ENCODE data around the gene COL4A2. TPM values are rescaled to one million over a fixed set of nuclear protein-coding genes. Genes with fewer than 3 reads are reported as not detected.

Gene COL4A2
- total and polyA plus RNA-seq, 2 donors (not counting 1 experiment from before 2014, with no cell fraction given) = 0.17 TPM; not detected in 1

DNA sequence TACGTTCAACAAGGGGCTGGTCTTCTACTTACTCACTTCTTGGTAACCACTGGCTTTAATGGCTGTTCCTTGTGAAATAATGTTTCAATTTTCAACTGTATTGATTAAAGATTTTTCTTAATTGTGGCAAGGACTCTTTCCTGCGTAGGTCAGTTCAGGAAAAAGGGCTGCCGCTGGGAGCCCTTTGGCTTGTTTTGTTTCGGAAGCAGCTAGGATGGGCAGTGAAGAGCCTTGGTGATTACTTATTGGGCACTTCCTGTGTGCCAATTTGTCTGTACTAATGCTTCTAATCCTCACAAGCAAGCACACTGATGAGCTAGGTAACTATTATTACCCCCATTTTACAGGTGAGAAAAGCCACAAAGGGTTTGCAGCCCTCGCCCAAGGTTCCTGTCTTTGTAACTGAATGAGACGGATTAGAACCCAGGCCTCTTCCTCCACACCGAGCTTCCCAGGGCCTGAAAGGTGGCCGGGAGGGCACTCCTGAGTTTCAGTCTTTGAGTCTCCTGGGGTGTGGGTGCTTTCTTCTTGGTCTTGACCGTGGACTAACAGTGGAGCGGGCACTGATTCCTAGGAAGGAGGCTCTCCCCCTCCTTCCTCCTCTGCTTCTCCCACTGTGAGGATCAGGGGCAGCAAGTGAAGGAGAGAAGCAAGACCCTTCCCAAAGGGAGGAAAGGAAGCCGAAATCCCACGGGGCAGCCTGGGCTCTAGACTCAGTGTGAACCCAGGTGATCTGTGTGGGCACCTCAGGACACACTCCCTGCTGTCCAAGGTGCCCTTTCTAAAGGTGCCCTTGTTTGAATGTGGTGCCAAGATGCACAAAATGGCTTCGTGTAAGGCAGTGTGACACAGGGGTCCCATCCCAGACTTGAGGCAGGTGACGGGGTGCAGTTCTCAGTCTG lies 3.7 kb downstream of the COL4A2 start:
- Histone ChIP-seq H3K9me3 (ENCODE audit: control extremely low read depth in 1 of 3, control insufficient read depth in 2 of 3, insufficient read depth in 1 of 3, low read length in 2 of 3) (peaks cover 0 to 7% (median 0%) of the 10 kb centered on the region in 3 donors), H3K4me1 (ENCODE audit: control insufficient read depth in 2 of 2, insufficient read depth in 2 of 2, low read length in 2 of 2) (no peaks in the 10 kb centered on the region), H3K36me3 (replicated peaks in 1 of 2; ENCODE audit: control extremely low read depth in 1 of 2, control insufficient read depth in 1 of 2, extremely low read depth in 1 of 2, insufficient read depth in 2 of 2, low read length in 1 of 2) (no peaks in the 10 kb centered on the region), H3K4me3 (ENCODE audit: control extremely low read depth in 1 of 5, extremely low read depth in 1 of 5, insufficient read depth in 1 of 5, low read depth in 2 of 5, low read length in 4 of 5) (no peak overlapping the region), H3K4me2 (replicated peaks; ENCODE audit: low read depth, low read length, poor library complexity, severe bottlenecking) (no peak overlapping the region), H3K9ac (ENCODE audit: low read length) (no peak overlapping the region), H2AFZ (ENCODE audit: insufficient read depth, low read depth, low read length, poor library complexity, severe bottlenecking) (no peak overlapping the region), H3K27ac (ENCODE audit: low read length in 2 of 2) (no peak overlapping the region), H4K20me1 (ENCODE audit: control insufficient read depth, insufficient read depth, low read length, poor library complexity, severe bottlenecking) (no peaks in the 10 kb centered on the region), H3K79me2 (ENCODE audit: control insufficient read depth, insufficient read depth, low read length) (no peaks in the 10 kb centered on the region), H3K27me3 (replicated peaks in 1 of 4; ENCODE audit: control extremely low read depth in 1 of 4, control insufficient read depth in 3 of 4, insufficient read depth in 4 of 4, low read length in 3 of 4) (peaks cover 0 to 51% (median 8%) of the 10 kb centered on the region in 4 experiments)
- ChIA-PET POLR2A (no interaction called here), CTCF (no interaction called here)
- DNase-seq = no peak
- intact Hi-C loops (cut with micrococcal nuclease) = no loop called here
- Mint-ChIP-seq H3K27ac (no peak overlapping the region), H3K27me3 (peaks cover 54% of the 10 kb centered on the region), H3K9me3 (ENCODE audit: insufficient read depth) (no peaks in the 10 kb centered on the region), H3K4me3 (no peak overlapping the region), H3K4me1 (no peaks in the 10 kb centered on the region)
- WGBS (ENCODE audit: insufficient coverage) = 64% methylated on average over 7 of the region's 14 CpGs
- TF ChIP-seq, protein P1, sequence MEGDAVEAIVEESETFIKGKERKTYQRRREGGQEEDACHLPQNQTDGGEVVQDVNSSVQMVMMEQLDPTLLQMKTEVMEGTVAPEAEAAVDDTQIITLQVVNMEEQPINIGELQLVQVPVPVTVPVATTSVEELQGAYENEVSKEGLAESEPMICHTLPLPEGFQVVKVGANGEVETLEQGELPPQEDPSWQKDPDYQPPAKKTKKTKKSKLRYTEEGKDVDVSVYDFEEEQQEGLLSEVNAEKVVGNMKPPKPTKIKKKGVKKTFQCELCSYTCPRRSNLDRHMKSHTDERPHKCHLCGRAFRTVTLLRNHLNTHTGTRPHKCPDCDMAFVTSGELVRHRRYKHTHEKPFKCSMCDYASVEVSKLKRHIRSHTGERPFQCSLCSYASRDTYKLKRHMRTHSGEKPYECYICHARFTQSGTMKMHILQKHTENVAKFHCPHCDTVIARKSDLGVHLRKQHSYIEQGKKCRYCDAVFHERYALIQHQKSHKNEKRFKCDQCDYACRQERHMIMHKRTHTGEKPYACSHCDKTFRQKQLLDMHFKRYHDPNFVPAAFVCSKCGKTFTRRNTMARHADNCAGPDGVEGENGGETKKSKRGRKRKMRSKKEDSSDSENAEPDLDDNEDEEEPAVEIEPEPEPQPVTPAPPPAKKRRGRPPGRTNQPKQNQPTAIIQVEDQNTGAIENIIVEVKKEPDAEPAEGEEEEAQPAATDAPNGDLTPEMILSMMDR (IDR thresholded peaks at IDR 0.05) = no peak
- no peak for TF ChIP-seq EZH2 (IDR thresholded peaks at IDR 0.05; ENCODE audit: borderline replicate concordance, insufficient read depth, low read depth, low read length, poor library complexity, severe bottlenecking)
- ATAC-seq (ENCODE audit: low read depth) = no peak

All from B cell (primary cell).